Urinary bladder (tissue), 4 donors: ENCODE results near the gene NRDC. TPM values are rescaled to one million over a fixed set of nuclear protein-coding genes. Genes with fewer than 3 reads are reported as not detected.

Experiments used
- DNase-seq: peaks from one replicate; pipeline ENCODE4 v3.0.0-alpha.2; 2015; ENCODE audit errors: extremely low spot score
- H3K27ac ChIP-seq: one replicate; pipeline ENCODE4 v1.5.1; 2013; ENCODE audit warnings: low read depth, mild to moderate bottlenecking, moderate library complexity
- H3K36me3 ChIP-seq: one replicate; pipeline ENCODE4 v1.6.1; 2013; ENCODE audit warnings: mild to moderate bottlenecking, moderate library complexity; ENCODE audit not compliant: insufficient read depth
- H3K4me1 ChIP-seq: one replicate; pipeline ENCODE4 v1.6.1; 2013; ENCODE audit warnings: mild to moderate bottlenecking, moderate library complexity; ENCODE audit not compliant: insufficient read depth
- H3K4me3 ChIP-seq: one replicate; pipeline ENCODE4 v1.5.1; 2013; ENCODE audit warnings: low read depth, low read length
- WGBS: extraction: QIAGEN DNeasy Blood & Tissue Kit; methylation state at CpG from one replicate; pipeline ENCODE4 v1.1.7; 2013; 5-methylcytosine and 5-hydroxymethylcytosine counted together
- polyA plus RNA-seq: library from polyadenylated mRNA; stranded (reverse); fragments of 200-250 nt; gene quantifications from one replicate; pipeline ENCODE4 v1.2.3, GENCODE V29; 2013
- total RNA-seq: library from RNA; depleted of rRNA; stranded (reverse); fragments of >200 nt; gene quantifications from one replicate; pipeline ENCODE4 v1.2.3, GENCODE V29; 2014
- donor health status: healthy with polysubstance abuse.
- donor health status: healthy.

The NRDC gene
- total and polyA plus RNA-seq, 2 donors = 62.3 to 108 TPM

- Histone ChIP-seq H3K36me3 (no peaks in the 10 kb centered on the region), H3K27ac (no peak overlapping the region), H3K4me3 (no peak overlapping the region), H3K4me1 (no peaks in the 10 kb centered on the region)
- no peak for DNase-seq
- 93% methylated on average over 7 of the region's 7 CpGs for WGBS
Observed at GRCh38 chr1:51870603-51871350, 7.8 kb downstream of the NRDC start.

- Histone ChIP-seq H3K27ac (no peak overlapping the region), H3K4me3 (no peak overlapping the region), H3K36me3 (no peaks in the 10 kb centered on the region), H3K4me1 (no peaks in the 10 kb centered on the region)
- WGBS = 90% methylated on average over 4 of the region's 4 CpGs
- no peak for DNase-seq
Observed at GRCh38 chr1:51867479-51868232, 10.9 kb downstream of the NRDC start.

- DNase-seq = no peak
- Histone ChIP-seq H3K4me3 (no peak overlapping the region), H3K36me3 (peaks cover 2% of the 10 kb centered on the region), H3K4me1 (no peaks in the 10 kb centered on the region), H3K27ac (no peak overlapping the region)
- WGBS = 89% methylated on average over 2 of the region's 2 CpGs
Observed at GRCh38 chr1:51863384-51863783, 15.1 kb downstream of the NRDC start.

- DNase-seq = no peak
- no peaks in the 10 kb centered on the region for H3K4me1 ChIP-seq
- H3K36me3 ChIP-seq = peaks cover 2% of the 10 kb centered on the region
- 97% methylated on average over 5 of the region's 5 CpGs for WGBS
- no peak overlapping the region for H3K4me3 ChIP-seq
- no peak overlapping the region for H3K27ac ChIP-seq
Observed at GRCh38 chr1:51861669-51862068, 16.9 kb downstream of the NRDC start.

GRCh38 chr1:51859735-51860134 is 18.8 kb downstream of the NRDC start:
- no peaks in the 10 kb centered on the region for H3K4me1 ChIP-seq
- H3K4me3 ChIP-seq = no peak overlapping the region
- no peak overlapping the region for H3K27ac ChIP-seq
- DNase-seq = no peak
- 71% methylated on average over 2 of the region's 2 CpGs for WGBS
- H3K36me3 ChIP-seq = peaks cover 2% of the 10 kb centered on the region

GRCh38 chr1:51859333-51859732 is 19.2 kb downstream of the NRDC start:
- H3K4me1 ChIP-seq = no peaks in the 10 kb centered on the region
- WGBS = 92% methylated on average over 2 of the region's 2 CpGs
- no peak overlapping the region for H3K27ac ChIP-seq
- peaks cover 2% of the 10 kb centered on the region for H3K36me3 ChIP-seq
- no peak overlapping the region for H3K4me3 ChIP-seq
- no peak for DNase-seq

- DNase-seq = no peak
- Histone ChIP-seq H3K4me3 (no peak overlapping the region), H3K4me1 (no peaks in the 10 kb centered on the region), H3K36me3 (peaks cover 2% of the 10 kb centered on the region), H3K27ac (no peak overlapping the region)
- WGBS = 87% methylated on average over 1 of the region's 1 CpG
Observed at GRCh38 chr1:51858892-51859291, 19.6 kb downstream of the NRDC start.

- no peaks in the 10 kb centered on the region for H3K4me1 ChIP-seq
- H3K27ac ChIP-seq = no peak overlapping the region
- no peak overlapping the region for H3K4me3 ChIP-seq
- DNase-seq = no peak
- H3K36me3 ChIP-seq = peaks cover 2% of the 10 kb centered on the region
Observed at GRCh38 chr1:51856745-51857144, 21.8 kb downstream of the NRDC start.

- H3K27ac ChIP-seq = no peak overlapping the region
- 98% methylated on average over 3 of the region's 3 CpGs for WGBS
- H3K4me3 ChIP-seq = no peak overlapping the region
- no peaks in the 10 kb centered on the region for H3K36me3 ChIP-seq
- no peak for DNase-seq
- H3K4me1 ChIP-seq = no peaks in the 10 kb centered on the region
Observed at GRCh38 chr1:51855624-51856023, 22.9 kb downstream of the NRDC start.

GRCh38 chr1:51853360-51853759 is 25.2 kb downstream of the NRDC start:
- H3K4me3 ChIP-seq = no peak overlapping the region
- DNase-seq = no peak
- H3K36me3 ChIP-seq = no peaks in the 10 kb centered on the region
- H3K27ac ChIP-seq = no peak overlapping the region
- WGBS = 87% methylated on average over 2 of the region's 2 CpGs
- H3K4me1 ChIP-seq = no peaks in the 10 kb centered on the region

GRCh38 chr1:51851882-51852396 is 26.6 kb downstream of the NRDC start:
- H3K27ac ChIP-seq = no peak overlapping the region
- H3K4me3 ChIP-seq = no peak overlapping the region
- 84% methylated on average over 5 of the region's 5 CpGs for WGBS
- DNase-seq = no peak
- H3K36me3 ChIP-seq = no peaks in the 10 kb centered on the region
- H3K4me1 ChIP-seq = no peaks in the 10 kb centered on the region

GRCh38 chr1:51850420-51851223 is 27.9 kb downstream of the NRDC start:
- Histone ChIP-seq H3K36me3 (no peaks in the 10 kb centered on the region), H3K4me1 (no peaks in the 10 kb centered on the region), H3K27ac (no peak overlapping the region), H3K4me3 (no peak overlapping the region)
- 59% methylated on average over 8 of the region's 8 CpGs for WGBS
- DNase-seq = no peak

GRCh38 chr1:51847294-51847920 is 31.1 kb downstream of the NRDC start:
- no peak for DNase-seq
- Histone ChIP-seq H3K36me3 (no peaks in the 10 kb centered on the region), H3K4me1 (no peaks in the 10 kb centered on the region), H3K4me3 (no peak overlapping the region), H3K27ac (no peak overlapping the region)
- WGBS = 97% methylated on average over 42 of the region's 42 CpGs
